Choroid plexus epithelial cell (primary cell): ENCODE measurements around the gene CTAGE8.
"Not testable (repeated sequence)": the region's sequence is repeated elsewhere in the genome, so short reads cannot be mapped to it uniquely, and the experiment has no call there.

ENCODE experiments used
- DNase-seq: peaks from one replicate; pipeline ENCODE4 v3.0.0-alpha.2; 2010; ENCODE audit warnings: low read depth
- H3K4me3 ChIP-seq: 2 replicates; pipeline ENCODE4 v1.5.1; 2011; ENCODE audit warnings: low read depth, mild to moderate bottlenecking, control low read depth, low read length, moderate library complexity

CTAGE8 gene

GRCh38 chr7:144218581-144218980 is 50.5 kb downstream of the CTAGE8 start:
- H3K4me3 ChIP-seq, DNase-seq: not testable (repeated sequence)

GRCh38 chr7:144217200-144217599 is 51.9 kb downstream of the CTAGE8 start:
- DNase-seq = not testable (repeated sequence)

More at GRCh38 chr7:144217200-144217599, 51.9 kb downstream of the CTAGE8 start:
- H3K4me3 ChIP-seq = not testable (repeated sequence)
